ENCODE data around the gene TGFBR2.

TGFBR2 gene

GRCh38 chr3:30728143-30728542 lies 121.7 kb downstream of the TGFBR2 start:
- no peak for DNase-seq

GRCh38 chr3:30729512-30729911 lies 123.1 kb downstream of the TGFBR2 start:
- no peak for DNase-seq

- no peak for DNase-seq
These were observed 123.5 kb downstream of the TGFBR2 start for GRCh38 chr3:30729936-30730335.

- DNase-seq: no peak
These were observed 124.6 kb downstream of the TGFBR2 start for GRCh38 chr3:30730967-30731366.

- DNase-seq: no peak
These were observed 126.8 kb downstream of the TGFBR2 start for GRCh38 chr3:30733209-30733608.

- DNase-seq: no peak
These were observed 127.3 kb downstream of the TGFBR2 start for GRCh38 chr3:30733696-30734095.

GRCh38 chr3:30737743-30738499 lies 131.5 kb downstream of the TGFBR2 start:
- no peak for DNase-seq

- no peak for DNase-seq
These were observed 132.2 kb downstream of the TGFBR2 start for GRCh38 chr3:30738605-30739004.

GRCh38 chr3:30741889-30742288 lies 135.5 kb downstream of the TGFBR2 start:
- no peak for DNase-seq

- DNase-seq: no peak
These were observed 136.6 kb downstream of the TGFBR2 start for GRCh38 chr3:30742796-30743619.

All from stimulated activated CD4-positive, alpha-beta T cell treated with anti-CD3 and anti-CD28 coated beads, Interleukin-4, amount 100 ng/mL, for 24 hours (primary cell).